ENCODE measurements around the gene DEAF1. TPM values are rescaled to one million over a fixed set of nuclear protein-coding genes. Genes with fewer than 3 reads are reported as not detected.

The DEAF1 gene
- total RNA-seq, 1 donor from 2014 or later = 15.9 TPM

DNA sequence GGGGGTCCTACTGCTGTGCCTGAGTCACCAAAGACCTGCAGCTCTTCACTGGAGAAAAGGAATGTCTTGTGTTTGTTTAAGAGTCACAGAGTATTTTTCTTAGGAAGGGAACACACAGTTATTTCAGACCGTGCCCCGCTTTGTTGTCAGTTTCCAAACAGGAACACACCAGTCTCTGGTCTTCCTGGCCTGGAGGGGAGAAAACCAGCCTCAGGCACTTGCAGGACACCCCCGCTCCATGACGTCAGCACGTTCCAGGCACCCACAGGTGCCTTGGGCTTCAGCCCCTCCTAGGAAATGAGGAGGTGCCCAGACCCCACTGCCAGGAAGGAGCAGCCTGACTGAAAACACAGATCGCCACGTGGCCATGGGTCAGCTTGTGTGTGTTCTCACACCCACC is 5.4 kb downstream of the DEAF1 start:
- DNase-seq (no peak), ATAC-seq (no peak)
- intact Hi-C loops (cut with micrococcal nuclease) = no loop called here

DNA sequence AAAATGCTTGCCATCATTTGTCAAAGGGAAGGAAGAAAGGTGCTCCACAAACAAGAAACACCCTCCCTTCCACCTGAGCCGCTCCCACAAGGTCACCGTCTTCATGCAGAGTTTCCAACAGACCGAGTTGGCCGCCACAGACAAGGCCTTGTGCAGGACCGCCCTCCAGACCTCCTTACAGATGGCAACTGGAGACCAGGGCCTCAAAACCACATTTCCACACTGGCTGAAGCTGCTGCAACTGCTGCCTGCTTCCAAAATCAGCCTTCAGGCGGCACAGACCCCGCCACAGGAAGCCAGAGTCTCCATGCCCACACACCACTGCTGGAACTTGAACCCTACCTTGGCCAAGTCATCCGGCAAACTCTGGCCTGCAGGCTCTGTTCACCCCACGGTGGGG is 6.3 kb downstream of the DEAF1 start:
- ATAC-seq = no peak

DNA sequence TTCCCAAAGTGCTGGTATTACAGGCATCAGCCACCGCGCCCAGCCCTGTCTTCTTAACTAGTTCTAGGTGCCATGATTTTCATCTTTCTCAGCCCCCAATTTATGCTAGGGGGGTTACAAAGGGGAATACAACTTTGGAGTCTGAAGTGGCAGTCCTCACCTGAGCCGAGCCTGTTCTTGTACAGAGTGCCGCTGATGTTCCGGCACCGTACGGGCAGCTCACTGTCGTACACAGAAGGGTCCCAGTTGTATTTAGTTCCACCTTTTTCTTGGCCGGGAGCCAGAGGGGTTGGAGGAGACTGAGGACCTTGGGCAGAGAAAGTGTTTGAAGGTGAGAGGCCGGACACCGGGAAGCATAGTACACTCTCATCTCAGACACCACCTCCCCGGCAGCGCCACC is 7.3 kb downstream of the DEAF1 start:
- DNase-seq = no peak
- no peak for ATAC-seq
- intact Hi-C loops (cut with micrococcal nuclease) = no loop called here

More for the DNA sequence above, 6.3 kb downstream of the DEAF1 start:
- intact Hi-C loops (cut with micrococcal nuclease) = no loop called here
- DNase-seq = no peak

DNA sequence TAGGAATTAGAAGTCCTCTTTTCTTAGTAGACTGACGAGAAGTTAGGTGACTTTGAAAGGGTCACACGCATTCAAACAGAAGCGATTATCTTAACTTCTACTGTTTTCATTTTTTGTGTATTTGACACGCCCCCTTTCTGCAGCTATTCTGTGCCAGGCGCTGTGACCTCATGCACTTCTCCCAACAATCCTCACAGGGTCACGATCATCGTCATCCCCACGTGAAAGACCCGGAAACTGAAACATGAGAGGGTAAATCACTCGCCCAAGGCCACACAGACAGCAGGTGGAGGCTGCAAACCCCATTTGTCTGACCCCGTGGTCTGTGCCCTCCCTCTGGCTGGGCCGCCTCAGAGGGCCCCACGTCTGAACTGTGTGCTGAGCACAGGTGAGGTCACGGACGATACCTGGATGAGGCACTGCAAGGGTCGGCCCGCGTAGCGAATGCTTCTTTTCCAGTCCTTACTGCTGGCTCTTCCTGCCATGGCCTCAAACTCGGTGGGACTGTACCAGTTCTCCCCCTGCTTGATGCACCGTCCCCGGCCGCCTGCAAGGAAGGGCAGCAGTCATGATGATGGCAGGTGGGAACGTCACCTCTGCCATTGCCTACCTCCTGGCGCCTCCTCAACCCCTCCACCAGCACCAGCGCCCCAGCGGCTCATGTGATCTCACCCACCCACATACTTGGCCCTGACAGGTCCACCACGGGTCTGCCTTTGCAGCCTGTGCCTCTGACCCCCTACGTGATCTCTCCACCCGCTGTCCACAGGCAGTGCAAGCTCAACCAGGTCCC is 8.4 kb downstream of the DEAF1 start:
- no peak for ATAC-seq

DNA sequence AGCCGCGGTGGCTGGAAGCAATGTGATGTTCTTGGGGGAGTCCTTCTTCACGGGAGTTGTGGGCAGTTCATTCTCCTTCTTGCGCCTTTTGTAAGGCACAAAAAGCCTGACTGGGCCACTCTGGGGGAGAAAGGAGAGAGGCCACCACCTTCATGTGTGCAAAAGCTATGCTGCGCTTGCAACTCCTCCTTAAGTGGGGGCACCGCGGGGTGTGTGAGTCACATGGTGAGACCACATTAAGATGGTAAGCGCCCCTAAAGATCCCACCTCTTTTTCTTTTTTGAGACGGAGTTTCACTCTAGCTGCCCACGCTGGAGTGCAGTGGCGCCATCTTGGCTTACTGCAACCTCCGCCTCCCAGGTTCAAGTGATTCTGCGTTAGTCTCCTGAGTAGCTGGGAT is 14.1 kb downstream of the DEAF1 start:
- intact Hi-C loops (cut with micrococcal nuclease) = no loop called here
- DNase-seq (no peak), ATAC-seq (no peak)

More for the DNA sequence above, 8.4 kb downstream of the DEAF1 start:
- intact Hi-C loops (cut with micrococcal nuclease) = no loop called here
- no peak for DNase-seq

DNA sequence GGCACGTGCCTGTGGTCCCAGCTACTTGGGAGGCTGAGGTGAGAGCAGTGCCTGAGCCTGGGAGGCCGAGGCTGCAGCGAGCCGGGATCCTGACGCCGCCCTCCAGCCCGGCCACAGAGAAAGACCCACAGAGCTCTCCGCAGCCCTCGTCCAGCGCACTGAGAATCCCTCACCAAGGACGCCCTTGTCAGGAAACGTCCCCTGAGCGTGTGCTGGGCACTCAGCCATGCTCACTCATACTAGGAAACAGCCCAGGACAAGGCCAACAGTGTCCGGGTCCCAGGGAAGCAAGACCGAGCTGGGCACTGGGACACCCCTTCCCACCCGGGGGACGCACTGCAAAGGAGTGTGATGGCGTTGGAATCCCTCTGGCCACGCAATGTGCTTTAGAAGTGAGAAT is 14.5 kb downstream of the DEAF1 start:
- intact Hi-C loops (cut with micrococcal nuclease) = no loop called here
- ATAC-seq (peak; percentile 91), DNase-seq (peak; percentile 71)

DNA sequence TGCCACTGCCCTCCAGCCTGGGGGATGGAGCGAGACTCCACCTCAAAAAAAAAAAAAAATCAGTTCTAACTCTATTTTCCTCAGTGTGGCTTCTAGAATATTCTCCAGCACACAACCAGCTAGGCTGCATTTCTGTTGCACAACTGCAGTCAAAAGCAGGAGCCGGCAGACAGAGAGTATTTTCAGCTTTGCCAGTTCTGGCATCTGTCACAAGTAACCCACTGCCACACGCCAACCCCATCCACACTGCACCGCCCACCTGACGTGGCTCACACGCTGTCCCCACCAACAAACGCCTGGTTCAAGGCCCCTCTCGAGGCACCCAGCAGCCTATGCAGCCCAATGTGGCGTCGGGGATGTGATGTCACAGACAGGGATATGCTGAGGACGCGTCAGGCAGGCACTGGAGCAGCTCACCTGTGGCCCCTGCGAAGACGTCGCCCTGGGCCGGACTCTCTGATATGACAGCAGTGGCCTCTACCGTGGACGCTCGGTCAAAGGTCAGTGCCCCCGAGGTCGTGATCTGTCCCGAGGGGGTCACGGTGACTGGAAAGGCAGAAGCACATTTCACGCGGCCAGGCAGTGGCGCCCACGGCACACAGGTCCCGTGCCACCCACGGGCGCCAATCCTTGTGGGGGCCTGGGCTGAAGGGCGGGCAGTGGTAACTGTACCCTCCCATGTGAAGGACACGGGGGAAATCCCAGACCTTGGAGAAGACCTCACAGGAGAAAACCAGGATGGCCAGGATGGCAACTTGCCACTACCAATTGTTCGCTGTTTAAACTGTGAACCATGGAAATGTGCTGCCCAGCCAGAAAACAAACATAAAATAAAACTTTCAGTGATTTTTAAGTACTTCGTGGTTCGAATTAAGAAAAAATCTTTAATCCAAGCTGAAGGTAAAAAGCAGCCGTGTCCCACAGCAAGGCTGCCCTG is 15.5 kb downstream of the DEAF1 start:
- no peak for ATAC-seq
- no peak for DNase-seq
- intact Hi-C loops (cut with micrococcal nuclease) = no loop called here

DNA sequence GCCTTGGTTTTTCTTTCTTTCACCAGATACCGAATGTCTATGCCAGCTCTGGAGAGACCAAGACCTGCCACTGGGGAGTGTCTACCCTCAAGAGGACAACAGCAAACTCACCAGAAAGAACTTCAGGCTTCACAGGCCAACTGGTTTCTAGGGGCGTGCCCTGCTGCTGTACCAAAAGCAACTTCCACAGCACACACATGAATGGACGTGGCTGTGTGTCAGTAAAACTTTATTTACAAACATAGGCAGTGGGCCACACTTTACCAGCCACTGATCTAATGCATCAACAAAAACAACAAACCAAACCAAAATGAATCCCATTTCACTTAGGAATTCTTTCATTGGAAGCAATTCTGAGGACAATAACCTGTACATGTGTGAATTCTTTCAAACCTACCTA is 16.7 kb downstream of the DEAF1 start:
- no peak for ATAC-seq
- intact Hi-C loops (cut with micrococcal nuclease) = no loop called here
- no peak for DNase-seq

DNA sequence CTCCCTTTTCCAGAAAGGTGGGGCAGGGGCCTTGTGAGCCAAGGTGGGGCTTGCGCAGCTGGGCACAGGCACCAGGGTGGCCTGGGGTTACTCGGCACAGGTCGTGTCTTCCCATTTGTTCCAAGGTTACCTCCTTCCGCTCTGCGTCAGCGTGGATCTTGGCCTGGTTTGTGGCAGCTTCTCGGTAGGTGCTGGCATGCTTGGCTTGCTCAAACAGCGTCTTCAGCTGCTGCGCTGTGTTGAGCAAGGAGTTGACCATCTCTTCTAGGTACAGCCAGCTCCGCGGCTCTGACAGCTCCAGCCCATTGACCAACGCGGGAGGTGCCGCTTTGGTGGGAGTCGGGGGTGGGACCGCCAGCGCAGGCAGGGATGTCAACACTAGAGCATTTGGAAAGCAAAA is 20.6 kb downstream of the DEAF1 start:
- ATAC-seq (no peak), DNase-seq (no peak)
- intact Hi-C loops (cut with micrococcal nuclease) = no loop called here

DNA sequence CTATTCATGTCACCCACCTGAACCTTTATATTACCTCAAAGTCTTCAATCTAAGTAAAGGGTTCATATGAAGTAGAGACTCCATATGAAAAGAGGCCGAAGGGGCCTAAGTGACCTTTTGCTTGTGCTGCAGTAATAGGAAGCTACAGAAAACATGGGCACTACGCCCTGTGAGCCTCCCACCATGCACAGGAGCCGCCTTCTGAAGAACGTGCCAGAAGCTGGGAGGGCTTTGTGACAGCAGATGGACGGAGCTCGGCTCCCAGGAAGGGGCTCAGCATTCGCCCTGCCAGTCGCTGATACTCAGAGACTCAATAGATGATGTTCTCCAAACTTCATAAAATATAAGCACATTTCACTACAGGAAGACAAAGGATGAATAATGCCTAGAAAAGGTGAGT is 21.2 kb downstream of the DEAF1 start:
- DNase-seq (no peak), ATAC-seq (no peak)
- intact Hi-C loops (cut with micrococcal nuclease) = no loop called here

DNA sequence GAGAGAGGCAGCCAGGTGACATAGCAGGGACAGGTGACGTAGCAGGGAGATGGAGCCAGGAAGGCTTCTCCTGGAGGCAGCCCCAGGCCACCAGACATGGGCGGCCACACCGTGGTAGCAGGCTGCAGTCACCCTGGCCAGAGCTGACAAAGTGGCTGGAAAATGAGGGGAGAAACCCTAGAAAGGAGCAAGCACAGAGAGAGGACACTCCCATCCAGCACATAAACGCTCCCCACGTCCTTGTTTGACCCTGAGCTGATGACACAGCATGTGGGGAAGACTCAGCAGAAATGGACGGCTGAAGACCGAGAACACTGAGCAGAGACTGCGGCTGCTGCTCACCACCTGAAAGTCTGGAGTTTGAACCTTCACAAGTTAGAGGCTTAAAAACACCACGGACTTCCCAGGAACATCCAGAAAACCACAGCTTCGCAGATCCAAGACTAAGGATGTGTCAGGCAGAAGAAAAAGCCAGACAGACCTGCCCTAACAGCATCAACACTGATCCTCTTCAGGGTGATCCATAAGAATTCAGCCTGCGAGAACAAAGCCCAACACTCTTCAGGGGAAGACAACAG is 29.2 kb downstream of the DEAF1 start:
- intact Hi-C loops (cut with micrococcal nuclease) = no loop called here
- no peak for DNase-seq
- ATAC-seq = peak; percentile 82

DNA sequence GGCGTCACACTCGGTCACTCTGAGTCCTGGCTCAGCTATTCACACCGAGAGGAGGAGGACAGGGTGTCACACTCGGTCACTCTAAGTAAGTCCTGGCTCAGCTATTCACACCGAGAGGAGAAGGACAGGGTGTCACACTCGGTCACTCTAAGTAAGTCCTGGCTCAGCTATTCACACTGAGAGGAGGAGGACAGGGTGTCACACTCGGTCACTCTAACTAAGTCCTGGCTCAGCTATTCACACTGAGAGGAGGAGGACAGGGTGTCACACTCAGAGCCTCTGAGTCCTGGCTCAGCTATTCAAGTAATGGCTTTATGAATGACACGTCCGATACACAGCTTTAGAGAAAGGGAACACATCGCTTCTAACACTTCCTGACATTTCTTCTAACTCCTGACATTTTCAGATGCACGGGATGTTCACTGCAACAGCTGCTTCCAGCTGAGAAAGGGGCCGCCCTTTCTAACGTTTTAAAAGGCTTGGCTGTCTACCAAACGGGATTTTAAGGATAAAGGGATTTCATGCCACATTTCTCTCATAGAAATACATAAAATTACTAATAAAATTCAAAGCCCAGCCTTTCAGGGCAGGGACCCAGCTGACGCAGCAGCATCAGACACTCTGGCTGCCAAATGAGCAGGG is 29.8 kb downstream of the DEAF1 start:
- no peak for DNase-seq
- intact Hi-C loops (cut with micrococcal nuclease) = no loop called here
- ATAC-seq = peak; percentile 21

DNA sequence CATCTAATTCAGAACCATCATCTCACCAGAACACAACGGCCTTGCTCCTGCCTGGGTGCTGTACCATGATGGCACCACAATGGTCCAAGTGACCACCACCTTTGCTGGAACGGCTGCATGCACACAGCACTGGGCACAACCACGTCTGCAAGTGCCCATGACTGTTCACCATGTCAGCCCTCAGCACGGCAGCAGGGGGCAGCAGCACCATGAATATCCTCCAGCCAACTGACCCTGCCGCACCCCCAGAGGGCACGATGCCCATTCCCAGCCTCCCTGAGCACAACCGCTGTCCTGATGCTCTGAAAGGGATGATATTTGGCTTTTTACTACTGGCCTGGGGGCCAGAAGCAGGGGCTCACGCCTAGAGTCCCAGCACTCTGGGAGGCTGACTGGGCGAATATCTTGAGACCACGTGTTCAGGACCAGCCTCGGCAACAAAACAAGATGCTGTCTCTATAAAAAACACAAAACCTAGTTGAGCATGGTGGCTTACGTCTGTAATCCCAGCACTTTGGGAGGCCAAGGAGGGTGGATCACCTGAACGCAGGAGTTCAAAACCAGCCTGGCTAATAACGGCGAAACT is 32.2 kb downstream of the DEAF1 start:
- peak; percentile 63 for ATAC-seq
- peak; percentile 75 for DNase-seq
- intact Hi-C loops (cut with micrococcal nuclease) = no loop called here

DNA sequence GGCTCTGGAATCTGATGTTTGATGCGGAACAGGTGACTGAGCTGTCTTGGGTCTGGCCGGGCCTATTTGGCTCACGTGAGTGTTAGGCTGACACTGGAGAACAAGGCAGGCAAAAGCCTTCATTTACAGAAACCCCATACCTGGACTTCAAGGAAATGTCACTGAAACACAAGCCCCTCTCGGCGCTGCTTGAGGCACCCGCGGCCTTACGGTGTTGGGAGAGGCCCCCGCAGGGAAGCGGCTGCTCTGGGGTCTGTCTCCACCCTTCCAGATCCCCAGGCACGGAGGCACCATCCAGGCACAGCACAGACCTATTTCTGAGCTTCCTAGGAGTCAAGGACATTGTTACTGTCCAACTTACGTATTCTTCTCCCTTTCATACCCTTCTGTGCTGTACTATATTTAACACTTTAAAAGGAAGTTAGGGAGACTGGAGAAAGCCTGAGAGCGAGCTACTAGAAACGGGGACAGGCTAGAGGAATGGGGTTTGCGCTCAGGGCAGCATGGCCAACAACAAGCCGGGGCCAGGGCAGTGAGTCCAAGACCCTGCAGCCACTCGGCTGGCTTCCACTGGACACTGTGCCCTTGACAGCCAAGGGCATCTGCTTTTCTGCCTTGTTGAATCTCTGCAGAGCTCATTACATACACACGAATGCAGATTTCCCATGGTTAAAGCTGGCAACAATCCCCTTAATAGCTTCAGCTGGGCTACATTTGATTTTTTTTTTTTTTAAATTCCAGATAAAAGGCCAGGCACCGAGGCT is 34.2 kb downstream of the DEAF1 start:
- ATAC-seq (peak; percentile 35), DNase-seq (no peak)
- intact Hi-C loops (cut with micrococcal nuclease) = no loop called here

DNA sequence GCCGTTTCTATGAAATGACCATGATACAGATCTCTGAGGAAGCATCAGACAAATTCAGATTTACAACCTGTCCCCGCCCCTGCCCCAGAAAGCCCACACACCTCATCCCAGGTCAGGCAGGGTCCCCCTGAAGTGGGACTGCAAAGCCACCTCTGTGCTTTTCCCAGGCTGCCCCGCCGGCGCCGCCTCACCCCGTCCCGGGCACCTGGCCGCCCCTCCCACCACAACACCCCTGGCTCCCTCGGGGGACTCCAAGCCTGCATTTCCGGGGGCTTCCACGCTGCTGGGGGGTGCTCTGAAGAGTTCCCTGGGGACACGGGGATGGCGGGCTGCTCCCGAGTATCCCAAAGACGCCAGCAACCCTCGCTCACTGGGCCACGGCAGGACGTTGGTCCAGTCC is 34.7 kb downstream of the DEAF1 start:
- intact Hi-C loops (cut with micrococcal nuclease) = no loop called here
- DNase-seq (no peak), ATAC-seq (no peak)

DNA sequence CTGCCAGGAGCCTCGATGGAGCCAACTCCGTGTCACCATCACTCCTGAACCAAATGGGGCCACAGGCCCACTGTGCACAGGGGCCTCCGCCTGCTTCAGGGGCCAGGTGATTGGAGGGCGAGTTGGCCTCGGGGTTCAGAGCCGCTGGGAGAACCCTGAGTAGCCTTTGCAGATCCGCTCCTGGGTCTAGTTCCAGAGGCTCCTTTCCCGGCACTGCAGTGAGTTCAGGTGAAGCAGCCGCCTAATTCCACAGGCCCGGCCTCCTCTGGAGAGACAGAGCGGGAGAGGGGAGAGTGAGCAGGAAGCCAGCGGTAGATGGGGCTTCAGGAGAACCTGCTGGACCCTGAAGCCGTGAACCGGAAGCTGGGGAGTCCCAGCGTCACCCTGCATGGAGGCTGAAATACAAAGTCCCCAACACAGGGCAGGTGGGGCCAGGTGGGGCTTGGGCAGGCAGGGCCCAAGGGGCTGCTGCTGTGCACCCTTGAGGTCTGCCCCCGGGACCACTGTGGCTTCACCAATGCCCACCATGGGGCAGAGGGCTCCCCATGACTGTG is 35.4 kb downstream of the DEAF1 start:
- ATAC-seq (no peak), DNase-seq (no peak)
- intact Hi-C loops (cut with micrococcal nuclease) = no loop called here

DNA sequence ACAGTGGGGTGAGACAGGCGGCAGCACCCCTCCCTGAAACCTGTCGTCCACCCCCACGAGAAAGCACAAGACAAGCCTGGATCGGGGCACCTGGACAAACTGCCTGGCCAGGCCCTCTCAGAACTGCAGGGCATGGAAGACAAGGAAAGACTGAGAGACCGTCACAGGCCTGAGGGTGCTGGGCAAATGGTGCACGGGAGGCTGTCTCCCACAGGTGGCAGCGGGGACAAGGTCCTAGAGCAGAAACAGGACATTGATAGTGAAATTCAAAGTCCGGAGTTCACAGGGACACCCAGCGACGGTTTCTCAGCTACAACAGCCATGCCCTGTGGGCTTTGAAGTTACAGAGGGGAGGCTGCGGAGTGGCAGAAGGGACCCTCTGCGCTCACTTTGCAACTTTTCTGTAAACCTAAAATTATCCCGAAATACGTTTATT is 37.3 kb downstream of the DEAF1 start:
- DNase-seq (no peak), ATAC-seq (no peak)
- intact Hi-C loops (cut with micrococcal nuclease) = no loop called here

DNA sequence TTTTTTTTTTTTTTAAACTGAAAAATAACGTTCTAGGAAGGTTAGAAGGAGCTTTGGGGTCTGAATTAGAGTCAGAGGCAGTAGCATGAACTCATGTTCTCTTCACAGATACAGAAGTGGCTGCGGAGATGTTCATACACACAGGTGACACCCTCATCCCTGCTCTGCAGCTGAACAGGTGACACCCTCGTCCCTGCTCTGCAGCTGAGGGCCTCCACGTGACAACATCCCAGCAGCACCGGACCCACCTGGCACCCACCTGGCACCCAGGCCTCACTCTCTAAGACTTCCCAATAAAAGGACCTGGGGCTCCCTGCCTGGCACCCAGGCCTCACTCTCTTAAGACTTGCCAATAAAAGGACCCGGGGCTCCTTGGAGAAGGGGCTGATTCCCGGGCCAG is 38.2 kb downstream of the DEAF1 start:
- ATAC-seq = no peak
- intact Hi-C loops (cut with micrococcal nuclease) = no loop called here

More for the DNA sequence above, 38.2 kb downstream of the DEAF1 start:
- DNase-seq = no peak
